ENCODE results near the gene GABBR2. TPM values are rescaled to one million over a fixed set of nuclear protein-coding genes. Genes with fewer than 3 reads are reported as not detected.
A peak's percentile ranks its signal among the peaks of the same experiment; 100 is the strongest.

The GABBR2 gene
- total RNA-seq, 2 donors from 2014 or later = 1.2 to 1.3 TPM

GRCh38 chr9:98500337-98500919 lies 208.3 kb downstream of the GABBR2 start:
- no peaks in the 10 kb centered on the region for H3K27me3 ChIP-seq (ENCODE audit: control insufficient read depth, insufficient read depth, low read length, poor library complexity, severe bottlenecking)
- H3K4me1 ChIP-seq (ENCODE audit: control insufficient read depth, insufficient read depth, low read length) = no peaks in the 10 kb centered on the region
- H3K27ac ChIP-seq (ENCODE audit: low read depth, low read length) = no peak overlapping the region
- H3K4me3 ChIP-seq (ENCODE audit: low read length) = no peak overlapping the region
- no peaks in the 10 kb centered on the region for H3K36me3 ChIP-seq (ENCODE audit: control insufficient read depth, insufficient read depth, low read length)
- no peak overlapping the region for H3K9ac ChIP-seq (ENCODE audit: extremely low read depth, low read length, poor library complexity, severe bottlenecking)
- no peaks in the 10 kb centered on the region for H3K36me3 Mint-ChIP-seq (ENCODE audit: low read depth)
- H3K9me3 Mint-ChIP-seq = no peaks in the 10 kb centered on the region
- H3K27me3 Mint-ChIP-seq (ENCODE audit: insufficient read depth) = peaks cover 2% of the 10 kb centered on the region
- H3K9me3 ChIP-seq (ENCODE audit: control insufficient read depth, low read length) = no peaks in the 10 kb centered on the region
- H3K4me1 Mint-ChIP-seq = peaks cover 39% of the 10 kb centered on the region
- H3K27ac Mint-ChIP-seq = no peak overlapping the region
- no peak for TF ChIP-seq CTCF (conservative IDR thresholded peaks at IDR 0.05)
- peak; percentile 38 for DNase-seq
- no peak overlapping the region for H3K4me3 Mint-ChIP-seq
- WGBS, 2 experiments (ENCODE audit: insufficient coverage in 1 of 2, insufficient read length in 1 of 2) = 90 to 92% methylated on average over 5 to 7 of the region's 7 CpGs

- H3K9me3 ChIP-seq (ENCODE audit: control insufficient read depth, low read length) = peaks cover 7% of the 10 kb centered on the region
- Mint-ChIP-seq H3K36me3 (ENCODE audit: low read depth) (no peaks in the 10 kb centered on the region), H3K27ac (peak overlapping the region; percentile 31), H3K4me1 (peaks cover 19% of the 10 kb centered on the region), H3K4me3 (no peak overlapping the region), H3K9me3 (peaks cover 7% of the 10 kb centered on the region), H3K27me3 (ENCODE audit: insufficient read depth) (peaks cover 7% of the 10 kb centered on the region)
- no peak for TF ChIP-seq CTCF (conservative IDR thresholded peaks at IDR 0.05)
- no peak overlapping the region for H3K9ac ChIP-seq (ENCODE audit: extremely low read depth, low read length, poor library complexity, severe bottlenecking)
- DNase-seq = peak; percentile 73
- WGBS, 2 experiments (ENCODE audit: insufficient coverage in 1 of 2, insufficient read length in 1 of 2) = 76 to 100% methylated on average over 1 to 3 of the region's 3 CpGs
- no peak overlapping the region for H3K4me3 ChIP-seq (ENCODE audit: low read length)
- H3K36me3 ChIP-seq (ENCODE audit: control insufficient read depth, insufficient read depth, low read length) = no peaks in the 10 kb centered on the region
- H3K27ac ChIP-seq (ENCODE audit: low read depth, low read length) = no peak overlapping the region
- H3K4me1 ChIP-seq (ENCODE audit: control insufficient read depth, insufficient read depth, low read length) = no peaks in the 10 kb centered on the region
- no peaks in the 10 kb centered on the region for H3K27me3 ChIP-seq (ENCODE audit: control insufficient read depth, insufficient read depth, low read length, poor library complexity, severe bottlenecking)
Observed at GRCh38 chr9:98495530-98495929, 213.2 kb downstream of the GABBR2 start.

- peaks cover 7% of the 10 kb centered on the region for H3K9me3 ChIP-seq (ENCODE audit: control insufficient read depth, low read length)
- peaks cover 13% of the 10 kb centered on the region for H3K4me1 Mint-ChIP-seq
- no peak overlapping the region for H3K9ac ChIP-seq (ENCODE audit: extremely low read depth, low read length, poor library complexity, severe bottlenecking)
- no peak overlapping the region for H3K4me3 ChIP-seq (ENCODE audit: low read length)
- peaks cover 7% of the 10 kb centered on the region for H3K9me3 Mint-ChIP-seq
- no peak overlapping the region for H3K27ac Mint-ChIP-seq
- no peak overlapping the region for H3K27ac ChIP-seq (ENCODE audit: low read depth, low read length)
- no peak for DNase-seq
- TF ChIP-seq CTCF (conservative IDR thresholded peaks at IDR 0.05) = no peak
- no peaks in the 10 kb centered on the region for H3K36me3 Mint-ChIP-seq (ENCODE audit: low read depth)
- H3K4me1 ChIP-seq (ENCODE audit: control insufficient read depth, insufficient read depth, low read length) = no peaks in the 10 kb centered on the region
- H3K4me3 Mint-ChIP-seq = no peak overlapping the region
- H3K27me3 Mint-ChIP-seq (ENCODE audit: insufficient read depth) = peaks cover 7% of the 10 kb centered on the region
- H3K36me3 ChIP-seq (ENCODE audit: control insufficient read depth, insufficient read depth, low read length) = no peaks in the 10 kb centered on the region
- 83 to 90% methylated on average over 1 to 2 of the region's 2 CpGs for WGBS, 2 experiments (ENCODE audit: insufficient coverage in 1 of 2, insufficient read length in 1 of 2)
- H3K27me3 ChIP-seq (ENCODE audit: control insufficient read depth, insufficient read depth, low read length, poor library complexity, severe bottlenecking) = no peaks in the 10 kb centered on the region
Observed at GRCh38 chr9:98494852-98495251, 213.9 kb downstream of the GABBR2 start.
